RCC 7860 (cell line): ENCODE measurements around the gene CKAP5.

ENCODE experiments used
- DNase-seq: peaks from one replicate; pipeline ENCODE4 v3.0.0-alpha.2; 2015; ENCODE audit warnings: low spot score
- FAIRE-seq: peaks from 2 replicates; lab custom pipeline; 2012; peaks lifted over from hg19 to GRCh38; lab: Jason Lieb, UNC

CKAP5 gene

DNA sequence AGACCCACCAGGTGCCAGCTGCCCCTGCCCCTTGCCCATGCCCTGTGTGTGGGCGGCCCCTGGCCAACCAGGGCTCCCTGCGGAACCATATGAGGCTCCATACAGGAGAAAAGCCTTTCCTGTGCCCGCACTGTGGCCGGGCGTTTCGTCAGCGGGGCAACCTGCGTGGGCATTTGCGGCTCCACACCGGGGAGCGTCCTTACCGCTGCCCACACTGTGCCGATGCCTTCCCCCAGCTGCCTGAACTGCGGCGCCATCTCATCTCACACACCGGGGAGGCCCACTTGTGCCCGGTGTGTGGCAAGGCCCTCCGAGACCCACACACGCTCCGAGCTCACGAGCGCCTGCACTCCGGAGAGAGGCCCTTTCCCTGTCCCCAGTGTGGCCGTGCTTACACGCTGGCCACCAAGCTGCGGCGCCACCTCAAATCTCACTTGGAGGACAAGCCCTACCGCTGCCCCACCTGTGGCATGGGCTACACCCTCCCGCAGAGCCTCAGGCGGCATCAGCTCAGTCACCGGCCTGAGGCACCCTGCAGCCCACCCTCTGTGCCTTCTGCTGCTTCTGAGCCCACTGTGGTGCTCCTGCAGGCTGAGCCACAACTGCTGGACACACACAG is 140.9 kb downstream of the CKAP5 start:
- DNase-seq (no peak), FAIRE-seq (no peak)

DNA sequence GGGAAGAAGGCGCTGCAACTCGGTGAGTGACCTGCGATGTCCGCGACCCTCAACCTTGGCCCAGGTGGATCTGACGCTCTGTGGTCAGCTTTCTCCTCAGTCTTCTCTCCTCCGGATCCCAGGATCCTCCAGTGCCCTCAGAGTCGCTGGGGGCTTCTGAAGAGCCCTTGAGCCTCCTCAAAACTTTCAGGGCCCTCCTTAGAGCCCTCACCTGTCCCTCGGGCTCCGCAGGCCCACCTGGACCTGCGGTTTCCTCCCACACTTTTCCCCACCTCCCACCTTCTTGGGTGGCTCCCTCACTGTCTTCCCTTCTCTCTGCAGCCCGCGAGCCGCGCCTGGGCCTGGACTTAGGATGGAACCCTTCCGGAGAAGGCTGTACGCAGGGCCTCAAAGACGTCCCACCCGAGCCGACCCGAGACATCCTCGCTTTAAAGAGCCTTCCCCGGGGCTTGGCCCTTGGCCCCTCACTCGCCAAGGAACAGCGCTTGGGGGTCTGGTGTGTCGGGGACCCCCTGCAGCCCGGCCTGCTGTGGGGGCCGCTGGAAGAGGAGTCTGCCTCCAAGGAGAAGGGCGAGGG is 144.9 kb downstream of the CKAP5 start:
- no peak for FAIRE-seq
- no peak for DNase-seq

DNA sequence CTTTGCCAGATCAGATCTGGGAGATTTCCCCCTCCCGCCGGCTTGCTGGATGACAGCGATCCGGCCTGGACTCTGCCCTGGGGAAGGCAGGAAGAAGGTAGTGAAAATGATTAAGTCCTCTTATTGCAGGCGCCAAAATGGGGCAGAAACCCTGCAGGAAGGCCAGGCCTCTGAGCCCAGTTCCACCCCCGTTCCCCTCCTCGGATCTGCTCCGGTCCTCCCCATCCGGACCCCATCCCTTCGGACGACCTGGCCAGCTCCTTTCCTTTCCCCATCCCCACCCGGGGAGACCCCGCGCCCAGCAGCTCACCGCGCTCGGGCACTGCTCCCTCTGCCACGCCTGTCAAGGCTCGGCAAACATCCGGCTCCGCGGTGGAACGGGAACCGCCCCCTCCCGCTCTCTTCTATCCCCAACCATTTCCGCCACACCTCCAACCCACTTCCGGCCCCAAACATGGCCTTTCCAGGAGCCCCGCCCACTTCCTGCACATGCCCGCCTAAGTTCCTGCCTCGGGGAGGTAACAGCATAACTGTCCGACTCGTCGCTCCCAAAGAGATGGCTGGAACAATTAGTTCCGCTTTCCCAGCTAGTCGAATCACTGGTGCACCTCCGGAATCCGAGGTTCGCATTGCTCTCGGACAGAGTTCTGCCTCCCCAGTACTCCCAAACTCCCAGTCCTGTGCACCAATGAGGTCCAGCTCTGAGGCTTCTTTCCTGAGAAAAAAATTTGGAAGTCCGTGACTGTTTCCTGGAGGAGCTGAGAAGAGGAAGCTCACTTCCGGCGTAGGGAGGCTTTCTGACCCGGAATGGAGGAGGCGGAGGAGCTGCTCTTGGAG is 145.6 kb downstream of the CKAP5 start, which contains the start of the genes ARHGAP1 and ZNF408:
Gene ARHGAP1 (minus strand): TSS at position 379 of the 837 bp plus-strand sequence. CDS start 4,512 bp downstream, outside the sequence.
Gene ZNF408 (plus strand): TSS at position 791 of the 837 bp plus-strand sequence. CDS start 17 bp downstream, at position 808.
- DNase-seq (peak; percentile 88), FAIRE-seq (peak; percentile 78)

DNA sequence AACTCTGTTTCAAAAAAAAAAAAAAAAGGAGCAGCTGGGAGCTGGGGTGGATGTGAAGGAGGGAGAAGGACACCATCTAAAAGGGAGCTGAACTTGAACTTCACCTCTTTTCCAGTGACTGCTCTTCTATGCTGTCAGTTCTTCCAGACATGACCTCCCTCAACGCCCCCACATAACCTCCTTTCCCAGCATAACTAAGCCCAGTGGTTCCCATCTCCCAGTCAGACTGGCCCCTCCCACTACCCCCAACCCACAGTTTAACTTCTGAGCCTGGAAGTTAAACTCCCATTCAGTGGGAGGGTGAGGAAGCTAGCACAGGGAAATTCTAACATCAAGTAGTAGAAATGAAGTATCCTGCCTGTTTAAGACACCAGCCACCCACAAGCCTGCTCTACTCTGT is 147.5 kb downstream of the CKAP5 start:
- no peak for FAIRE-seq
- no peak for DNase-seq

DNA sequence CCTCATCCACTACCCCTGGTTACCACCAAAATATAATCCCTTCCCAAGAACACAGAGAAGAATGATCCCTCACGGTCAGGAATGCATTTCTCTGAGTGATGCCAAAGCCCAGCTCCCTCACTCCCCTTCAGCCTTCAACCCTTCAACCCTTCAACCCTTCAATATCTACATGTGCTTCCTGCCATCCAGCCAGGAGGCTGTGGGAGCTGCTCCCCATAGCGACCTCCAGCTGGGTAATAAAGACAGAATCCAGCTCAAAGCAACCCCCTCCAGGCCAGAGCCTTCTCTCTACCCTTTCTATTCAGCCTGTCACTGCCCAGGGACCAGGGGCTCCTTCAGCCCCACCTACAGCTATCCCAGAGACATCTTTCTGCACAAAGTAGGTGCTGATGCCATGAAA is 148.4 kb downstream of the CKAP5 start:
- DNase-seq = no peak
- no peak for FAIRE-seq

DNA sequence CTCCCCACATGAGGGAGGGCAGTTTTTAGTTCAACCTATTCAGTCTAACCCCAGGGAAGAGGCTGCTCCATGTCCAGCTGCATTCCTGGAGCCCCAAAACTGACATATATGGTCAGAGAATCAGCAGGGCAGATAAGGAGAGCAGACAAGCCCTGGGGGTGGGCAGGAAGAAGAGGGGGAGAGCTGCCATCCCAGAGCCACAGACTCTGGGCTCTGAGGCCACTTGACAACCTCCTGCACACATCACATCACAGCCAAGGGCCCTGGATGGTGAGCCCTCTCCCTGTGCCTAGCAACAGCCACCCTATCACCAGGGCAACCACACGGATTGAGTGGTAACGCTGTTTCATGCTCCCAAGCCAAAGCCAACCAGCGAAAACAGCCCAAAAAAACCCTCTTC is 148.8 kb downstream of the CKAP5 start:
- DNase-seq (no peak), FAIRE-seq (no peak)

DNA sequence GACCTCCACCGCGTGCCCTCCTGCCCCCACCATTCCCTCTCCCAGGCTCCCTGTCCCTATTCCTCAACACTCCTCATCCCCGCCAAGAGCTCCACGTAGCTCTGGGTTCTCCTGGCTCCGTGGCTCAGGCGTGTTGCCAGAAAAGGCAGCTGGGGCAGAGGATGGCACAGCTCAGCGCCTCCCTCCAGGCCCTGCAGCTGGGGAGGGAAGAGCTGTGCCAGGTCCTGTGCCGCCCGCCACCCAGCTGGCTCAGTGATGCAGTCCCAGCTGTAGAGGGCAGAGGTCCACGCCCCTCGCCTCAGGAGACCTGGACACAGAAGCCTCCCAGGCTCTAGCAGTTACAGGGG is 149.9 kb downstream of the CKAP5 start:
- DNase-seq = no peak
- no peak for FAIRE-seq

DNA sequence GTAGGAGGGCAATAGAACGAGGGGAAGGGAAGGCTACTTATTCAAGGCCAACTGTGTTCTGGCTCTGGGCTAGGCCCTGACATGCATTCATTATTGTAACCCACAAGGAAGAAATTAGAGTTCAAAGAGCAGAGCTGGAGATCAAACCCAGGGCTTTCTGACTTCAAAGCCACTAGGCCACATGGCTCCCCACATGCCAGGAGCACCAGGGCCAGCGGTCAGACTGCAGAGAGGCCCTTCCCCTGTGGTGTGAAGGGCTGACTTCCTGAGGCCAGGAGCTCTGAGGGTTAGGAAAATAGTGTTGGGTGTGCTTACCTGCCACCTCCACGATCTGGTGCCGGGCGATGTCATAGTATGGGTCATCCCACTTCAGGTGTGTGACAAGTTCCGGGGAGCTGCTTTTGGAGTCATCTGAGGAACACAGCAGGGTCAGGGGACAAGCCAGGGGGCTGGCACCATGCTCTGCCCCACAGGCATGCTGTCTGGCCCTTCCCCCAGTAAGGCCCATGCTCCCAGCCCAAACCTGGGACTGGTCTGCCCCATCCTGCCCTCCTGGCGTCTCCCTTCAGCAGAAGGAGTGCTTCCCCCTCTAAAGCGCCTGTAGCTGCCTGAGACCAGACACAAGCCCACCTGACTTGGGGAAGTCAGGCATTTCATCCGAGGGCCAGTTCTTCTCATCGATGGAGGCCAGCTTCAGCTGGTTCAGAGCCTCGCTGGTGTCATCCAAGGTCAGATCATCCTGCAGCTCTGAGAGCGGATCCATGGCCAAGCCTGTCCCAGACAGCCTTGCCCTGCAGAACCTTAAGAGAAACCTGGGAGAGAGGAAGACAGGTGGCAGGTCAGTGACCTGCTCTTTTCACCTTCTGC is 150.5 kb downstream of the CKAP5 start:
- no peak for FAIRE-seq
- no peak for DNase-seq

DNA sequence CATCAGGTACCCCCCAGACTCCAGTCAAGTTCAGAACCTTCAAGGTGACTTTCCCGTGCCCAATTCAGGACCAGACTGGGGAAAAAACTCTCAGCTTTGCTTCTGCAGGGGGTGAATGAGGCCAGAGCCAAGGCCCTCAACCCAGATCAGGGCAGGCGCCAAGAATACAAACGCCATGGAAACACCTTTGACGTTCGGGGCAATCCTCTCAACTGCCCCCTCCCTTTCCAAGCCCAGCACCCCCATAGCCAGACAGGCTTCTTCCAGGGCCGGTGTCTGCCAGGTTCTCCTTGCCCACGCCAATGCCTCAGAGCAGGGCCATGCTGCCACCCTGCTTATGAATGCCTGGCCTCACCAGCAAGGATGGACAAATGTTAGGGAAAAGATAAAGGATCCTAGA is 151.5 kb downstream of the CKAP5 start:
- DNase-seq (no peak), FAIRE-seq (no peak)

DNA sequence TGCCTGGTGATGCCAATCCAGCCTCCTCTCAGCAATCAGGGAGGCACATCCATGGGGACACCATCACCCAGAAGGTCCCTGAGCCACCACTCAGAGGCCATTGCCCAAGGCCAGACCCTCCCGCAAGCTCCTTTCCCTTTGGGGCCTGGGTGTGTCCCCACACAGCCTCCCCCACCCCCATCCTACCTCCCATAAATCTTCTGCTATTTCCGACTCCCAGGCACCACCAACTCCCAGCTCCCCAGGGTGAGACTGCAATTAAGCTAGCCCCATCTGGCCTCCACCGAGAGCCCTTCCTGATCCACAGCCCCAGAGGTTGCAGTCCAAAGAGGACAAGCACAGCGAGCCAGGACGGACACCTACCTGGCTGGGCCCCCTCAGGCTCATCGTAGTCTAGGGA is 152.0 kb downstream of the CKAP5 start:
- DNase-seq = no peak
- FAIRE-seq = no peak

DNA sequence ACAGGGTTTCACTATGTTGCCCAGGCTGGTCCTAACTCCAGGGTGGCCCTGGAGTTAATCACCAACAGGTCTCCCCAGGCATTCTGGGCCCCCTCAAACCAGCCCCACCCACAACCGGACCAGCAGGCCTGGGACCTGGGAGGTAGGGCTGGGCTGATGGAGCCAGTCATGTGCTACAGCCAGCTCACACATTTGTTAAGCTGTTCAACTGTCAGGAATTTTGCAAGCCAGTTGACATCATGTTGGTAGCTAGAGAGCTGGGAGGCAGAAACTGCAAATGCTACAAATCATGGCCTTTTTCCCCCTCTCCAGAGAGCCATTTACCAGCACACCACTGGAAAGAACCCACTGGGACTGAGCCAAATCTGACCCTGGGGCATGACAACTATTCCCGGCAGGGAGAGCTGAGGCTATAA is 152.5 kb downstream of the CKAP5 start:
- no peak for FAIRE-seq
- peak; percentile 26 for DNase-seq
